Measurements from ENCODE around the gene MSI1.
A peak's percentile ranks its signal among the peaks of the same experiment; 100 is the strongest.

Gene MSI1

GRCh38 chr12:120377611-120378010 lies 8.6 kb upstream of the MSI1 start:
- no peak for DNase-seq (ENCODE audit: low read depth in 3 of 3)

GRCh38 chr12:120376934-120377572 lies 8.1 kb upstream of the MSI1 start:
- no peak for DNase-seq (ENCODE audit: low read depth in 3 of 3)

- DNase-seq (ENCODE audit: low read depth in 3 of 3): no peak
Observed at GRCh38 chr12:120376416-120376815, 7.5 kb upstream of the MSI1 start.

GRCh38 chr12:120376009-120376408 lies 7.0 kb upstream of the MSI1 start:
- DNase-seq (ENCODE audit: low read depth in 3 of 3): no peak

- DNase-seq (ENCODE audit: low read depth in 3 of 3): no peak
Observed at GRCh38 chr12:120373683-120374082, 4.7 kb upstream of the MSI1 start.

- DNase-seq (ENCODE audit: low read depth in 3 of 3): no peak
Observed at GRCh38 chr12:120370343-120371243, 1.6 kb upstream of the MSI1 start.

GRCh38 chr12:120369603-120370342 lies 809 bp upstream of the MSI1 start:
- DNase-seq (ENCODE audit: low read depth in 3 of 3): no peak

GRCh38 chr12:120367924-120368788 lies 808 bp downstream of the MSI1 start:
- DNase-seq (ENCODE audit: low read depth in 3 of 3): peak in 1 of 3 experiments; percentile 4

- no peak for DNase-seq (ENCODE audit: low read depth in 3 of 3)
Observed at GRCh38 chr12:120367233-120367923, 1.6 kb downstream of the MSI1 start.

GRCh38 chr12:120366845-120367232 lies 2.1 kb downstream of the MSI1 start:
- no peak for DNase-seq (ENCODE audit: low read depth in 3 of 3)

GRCh38 chr12:120366341-120366705 lies 2.6 kb downstream of the MSI1 start:
- no peak for DNase-seq (ENCODE audit: low read depth in 3 of 3)

GRCh38 chr12:120365675-120366340 lies 3.2 kb downstream of the MSI1 start:
- DNase-seq (ENCODE audit: low read depth in 3 of 3): no peak

GRCh38 chr12:120364487-120364886 lies 4.5 kb downstream of the MSI1 start:
- DNase-seq (ENCODE audit: low read depth in 3 of 3): no peak

GRCh38 chr12:120363274-120363855 lies 5.6 kb downstream of the MSI1 start:
- no peak for DNase-seq (ENCODE audit: low read depth in 3 of 3)

- DNase-seq (ENCODE audit: low read depth in 3 of 3): no peak
Observed at GRCh38 chr12:120362516-120363273, 6.3 kb downstream of the MSI1 start.

- no peak for DNase-seq (ENCODE audit: low read depth in 3 of 3)
Observed at GRCh38 chr12:120361506-120362208, 7.3 kb downstream of the MSI1 start.

- no peak for DNase-seq (ENCODE audit: low read depth in 3 of 3)
Observed at GRCh38 chr12:120359128-120359527, 9.8 kb downstream of the MSI1 start.

- DNase-seq (ENCODE audit: low read depth in 3 of 3): no peak
Observed at GRCh38 chr12:120358412-120359100, 10.4 kb downstream of the MSI1 start.

Data from stimulated activated CD4-positive, alpha-beta T cell treated with anti-CD3 and anti-CD28 coated beads, TNF-alpha, amount 100 ng/mL, for 4 hours (primary cell).